Right forelimb (tissue), 1 donor: ENCODE data around the gene DCLK3.

Source experiments
- DNase-seq: peaks from one replicate; pipeline ENCODE4 v3.0.0-alpha.2; 2018

The DCLK3 gene

GRCh38 chr3:36765104-36765503 lies 751 bp upstream of the DCLK3 start:
- DNase-seq = no peak

GRCh38 chr3:36764704-36765038 lies 318 bp upstream of the DCLK3 start:
- no peak for DNase-seq

GRCh38 chr3:36762918-36763849 lies 1.2 kb downstream of the DCLK3 start:
- no peak for DNase-seq

GRCh38 chr3:36761779-36762178 lies 2.6 kb downstream of the DCLK3 start:
- no peak for DNase-seq

- DNase-seq = no peak
Measured at GRCh38 chr3:36756269-36756668, 8.1 kb downstream of the DCLK3 start.

- DNase-seq = no peak
Measured at GRCh38 chr3:36751326-36751725, 13.0 kb downstream of the DCLK3 start.

- no peak for DNase-seq
Measured at GRCh38 chr3:36750737-36751136, 13.6 kb downstream of the DCLK3 start.

GRCh38 chr3:36744763-36745162 lies 19.6 kb downstream of the DCLK3 start:
- DNase-seq = no peak

- no peak for DNase-seq
Measured at GRCh38 chr3:36743826-36744225, 20.5 kb downstream of the DCLK3 start.

- no peak for DNase-seq
Measured at GRCh38 chr3:36741285-36741684, 23.1 kb downstream of the DCLK3 start.

- DNase-seq = no peak
Measured at GRCh38 chr3:36740787-36741186, 23.6 kb downstream of the DCLK3 start.

GRCh38 chr3:36738702-36739101 lies 25.7 kb downstream of the DCLK3 start:
- no peak for DNase-seq

GRCh38 chr3:36736301-36736700 lies 28.1 kb downstream of the DCLK3 start:
- DNase-seq = no peak

GRCh38 chr3:36734742-36735141 lies 29.6 kb downstream of the DCLK3 start:
- DNase-seq = no peak

- DNase-seq = no peak
Measured at GRCh38 chr3:36733723-36734122, 30.6 kb downstream of the DCLK3 start.

GRCh38 chr3:36733162-36733696 lies 31.1 kb downstream of the DCLK3 start:
- DNase-seq = no peak

GRCh38 chr3:36730966-36731365 lies 33.4 kb downstream of the DCLK3 start:
- DNase-seq = no peak

GRCh38 chr3:36729204-36730056 lies 34.9 kb downstream of the DCLK3 start:
- DNase-seq = no peak

- no peak for DNase-seq
Measured at GRCh38 chr3:36714343-36715086, 49.8 kb downstream of the DCLK3 start.

- no peak for DNase-seq
Measured at GRCh38 chr3:36713904-36714303, 50.4 kb downstream of the DCLK3 start.

GRCh38 chr3:36710606-36711005 lies 53.7 kb downstream of the DCLK3 start:
- no peak for DNase-seq

GRCh38 chr3:36709826-36710365 lies 54.5 kb downstream of the DCLK3 start:
- no peak for DNase-seq

GRCh38 chr3:36709281-36709680 lies 55.1 kb downstream of the DCLK3 start:
- DNase-seq = no peak
